ENCODE results near the gene ZSWIM4. TPM values are rescaled to one million over a fixed set of nuclear protein-coding genes. Genes with fewer than 3 reads are reported as not detected.
"Not testable (repeated sequence)": the region's sequence is repeated elsewhere in the genome, so short reads cannot be mapped to it uniquely, and the experiment has no call there.

ZSWIM4 gene
- polyA plus RNA-seq, 3 donors = 6.6 to 11.1 (median 9.8) TPM

DNA sequence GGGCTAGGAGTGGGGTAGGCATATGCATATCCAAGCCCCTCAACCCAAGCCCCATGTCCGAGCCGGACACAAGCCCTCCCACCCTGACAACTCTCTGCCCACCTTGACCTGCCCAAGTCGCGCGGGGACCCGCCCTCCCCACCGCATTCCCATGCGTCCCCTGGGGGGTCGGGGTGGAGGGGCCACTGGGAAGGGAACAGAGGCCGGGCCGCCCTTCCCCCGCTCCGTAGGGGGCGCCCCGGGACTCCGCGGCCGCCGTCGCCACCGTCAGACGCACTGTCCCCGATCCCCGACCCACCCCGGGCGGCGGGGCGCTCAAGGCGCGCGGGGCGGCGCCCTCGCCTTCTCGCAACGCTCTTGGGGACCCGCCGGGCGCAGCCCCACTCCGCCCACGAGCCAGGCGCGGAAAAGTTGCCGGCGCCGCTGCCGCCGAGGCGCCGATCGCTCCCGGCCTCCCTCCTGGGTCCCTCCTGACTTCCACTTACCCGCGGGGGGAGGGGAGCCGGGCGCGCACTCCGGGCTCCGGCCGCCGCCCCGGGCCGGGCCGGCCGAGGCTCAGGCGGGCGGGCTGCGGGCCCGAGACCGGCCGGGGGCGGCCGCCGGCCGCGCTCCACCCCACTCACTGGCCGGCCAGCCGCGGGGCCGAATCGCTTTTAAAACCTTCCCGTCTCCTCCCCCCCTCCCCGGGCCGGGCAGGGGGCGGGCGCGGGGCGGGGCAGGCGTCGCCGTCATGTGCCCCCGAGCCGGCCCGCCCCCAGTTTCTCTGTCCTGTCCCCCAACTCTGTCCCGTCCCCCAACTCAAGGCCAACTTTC is 47.3 kb downstream of the ZSWIM4 start:
- peak in 4 of 11 donors; percentile 58 to 77 (median 69) for DNase-seq (ENCODE audit: extremely low read depth in 1 of 11, low read depth in 9 of 11, low spot score in 4 of 11)

DNA sequence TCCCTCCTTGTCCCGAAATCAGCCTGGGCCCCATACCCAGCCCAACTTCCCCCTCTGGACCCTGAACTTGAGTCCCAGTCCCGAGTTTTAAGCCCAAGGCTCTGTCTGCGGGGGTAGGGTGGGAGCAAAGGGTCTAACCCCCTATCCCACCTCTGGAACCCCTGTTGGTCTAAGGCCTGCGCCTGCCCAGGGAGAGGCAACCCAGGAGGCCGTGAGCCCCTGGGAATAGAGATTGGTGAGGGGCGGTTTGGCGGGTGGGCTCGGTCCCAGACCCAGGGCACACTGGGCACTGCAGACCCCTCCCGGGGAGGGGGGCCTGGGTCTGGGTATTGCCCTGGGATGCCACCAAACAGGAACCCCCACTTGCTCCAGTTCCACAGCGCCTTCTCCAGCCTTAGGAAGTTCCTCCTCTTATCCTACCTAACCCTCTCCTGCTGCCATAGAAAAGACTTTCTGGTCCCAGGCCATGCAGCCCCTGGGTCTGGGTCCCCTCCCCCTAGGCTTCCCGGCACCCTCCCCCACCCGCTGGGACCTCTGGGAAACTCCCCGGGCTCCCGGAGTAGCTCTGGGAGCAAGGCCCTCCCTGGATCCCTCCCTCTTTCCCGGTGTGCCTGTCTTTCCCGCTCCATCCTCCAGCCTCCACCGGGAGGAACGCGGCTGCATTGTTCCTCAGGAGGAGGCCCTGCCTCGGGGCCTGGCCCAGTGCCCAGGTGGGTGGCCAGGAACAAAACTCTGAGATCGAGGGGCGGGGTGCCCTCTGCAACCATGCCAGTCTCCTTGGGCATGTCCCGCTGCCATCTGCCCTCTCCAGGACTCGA is 48.1 kb downstream of the ZSWIM4 start:
- no peak for DNase-seq (ENCODE audit: extremely low read depth in 1 of 11, low read depth in 9 of 11, low spot score in 4 of 11)

DNA sequence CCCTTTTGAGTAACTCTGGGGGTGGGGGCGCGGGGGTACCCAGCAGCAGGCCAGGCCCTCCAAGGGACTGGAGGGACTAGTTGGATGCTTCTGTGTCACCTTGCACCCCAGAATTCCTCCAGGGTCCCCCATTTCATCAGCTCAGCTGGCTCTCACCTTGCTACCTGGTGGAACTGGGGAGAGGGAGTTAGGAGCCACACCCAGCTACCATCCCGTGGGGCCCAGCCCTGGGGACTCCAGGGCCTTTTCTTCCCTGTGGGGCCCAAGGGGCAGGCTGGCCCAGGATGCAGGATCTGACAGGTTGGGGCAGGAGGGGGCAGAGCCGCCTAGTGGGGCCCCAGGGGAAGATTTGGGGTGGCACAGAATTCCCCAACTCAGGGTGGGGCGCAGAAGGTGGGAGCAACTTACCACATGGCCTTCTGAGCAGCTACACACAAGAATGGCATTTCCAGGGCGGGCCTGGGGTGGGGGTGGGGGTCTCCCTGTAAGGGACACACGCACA is 48.9 kb downstream of the ZSWIM4 start:
- DNase-seq (ENCODE audit: extremely low read depth in 1 of 11, low read depth in 9 of 11, low spot score in 4 of 11) = no peak

DNA sequence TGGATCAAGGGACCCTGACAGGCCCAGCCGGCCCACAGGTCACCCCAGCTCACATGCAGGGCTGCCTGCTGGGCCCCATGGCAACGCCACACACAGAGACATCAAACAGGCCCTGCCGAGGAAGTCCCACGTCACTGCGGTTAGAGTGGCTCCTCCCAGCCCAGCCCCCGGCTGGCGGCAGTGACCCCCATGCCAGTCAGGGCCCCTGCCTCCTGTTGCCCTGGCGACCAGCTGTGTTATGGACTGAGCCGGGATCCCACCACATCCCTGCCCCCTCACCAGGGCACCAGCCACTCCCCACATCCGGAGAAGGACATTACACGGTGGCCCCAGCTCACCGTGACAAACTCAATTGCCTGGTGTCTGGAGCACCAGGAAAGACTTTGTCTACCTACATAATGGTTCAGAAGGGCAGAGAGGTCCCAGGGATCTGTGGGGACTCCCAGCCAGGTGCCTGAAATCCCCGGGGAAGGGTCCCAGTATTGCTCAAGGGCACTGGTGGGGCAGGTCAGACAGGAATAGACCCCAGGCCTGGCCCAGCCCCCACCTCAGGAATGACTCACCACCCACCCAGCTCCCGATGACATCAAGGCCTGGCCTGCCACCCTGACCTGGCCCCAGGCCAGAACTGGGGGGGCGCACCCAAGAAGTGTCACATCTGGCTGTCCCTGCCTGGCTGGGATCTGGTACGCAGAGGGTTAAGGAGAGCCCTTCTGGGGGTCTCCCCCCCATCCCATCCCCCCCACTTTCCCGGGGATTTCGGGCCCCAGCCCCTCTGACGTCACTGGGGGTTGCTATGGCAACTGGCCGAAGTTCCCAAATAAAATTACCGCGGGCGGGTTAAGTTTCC is 51.5 kb downstream of the ZSWIM4 start:
- DNase-seq (ENCODE audit: extremely low read depth in 1 of 11, low read depth in 9 of 11, low spot score in 4 of 11) = peak; percentile 80 to 93 (median 90)

DNA sequence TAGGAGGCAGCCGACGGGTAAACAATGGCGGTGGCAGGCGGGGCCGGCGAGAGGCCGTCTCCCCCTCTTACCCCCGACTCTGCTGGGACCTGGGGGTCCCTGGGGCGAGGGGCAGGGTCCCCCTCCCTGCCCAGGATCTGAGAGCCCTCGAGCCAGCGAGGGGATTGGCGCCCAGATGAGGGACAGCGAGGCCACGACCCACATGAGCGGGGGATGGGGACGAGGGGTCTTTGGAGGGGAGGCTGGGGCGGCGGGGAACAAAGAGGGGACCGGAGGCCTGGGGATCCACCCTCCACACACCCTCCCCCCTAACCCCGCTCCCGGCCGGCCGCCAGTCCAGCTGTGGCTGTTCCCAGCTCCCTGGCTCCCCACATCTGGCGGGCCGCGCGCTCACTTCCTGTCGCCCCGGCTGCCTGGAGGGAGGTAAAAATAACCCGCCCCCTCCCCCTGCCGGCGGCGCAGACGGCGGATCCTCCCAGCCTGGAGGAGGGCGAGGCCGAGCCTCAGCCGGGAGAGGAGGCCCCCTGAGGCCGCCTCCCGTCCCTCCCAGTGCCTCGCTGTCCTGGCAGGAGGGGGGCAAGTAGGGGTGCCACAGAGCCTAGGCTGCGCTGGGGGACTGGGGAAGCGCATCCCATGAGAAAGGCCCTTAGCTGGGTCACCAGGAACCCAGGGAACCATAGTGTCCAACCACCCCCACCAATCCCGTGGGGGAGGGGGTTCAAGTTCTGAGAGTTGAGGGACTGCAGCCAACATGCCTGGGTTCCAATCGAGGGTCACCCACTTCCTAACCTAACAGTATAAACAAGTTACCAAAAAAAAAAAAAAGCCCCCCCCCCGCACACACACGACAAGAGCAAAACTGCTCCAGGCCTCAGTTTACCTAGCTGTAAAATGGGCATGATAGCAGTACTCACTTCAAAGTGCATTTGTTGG is 52.4 kb downstream of the ZSWIM4 start:
- DNase-seq (ENCODE audit: extremely low read depth in 1 of 11, low read depth in 9 of 11, low spot score in 4 of 11) = peak in 9 of 11 donors; percentile 80 to 92 (median 89)

DNA sequence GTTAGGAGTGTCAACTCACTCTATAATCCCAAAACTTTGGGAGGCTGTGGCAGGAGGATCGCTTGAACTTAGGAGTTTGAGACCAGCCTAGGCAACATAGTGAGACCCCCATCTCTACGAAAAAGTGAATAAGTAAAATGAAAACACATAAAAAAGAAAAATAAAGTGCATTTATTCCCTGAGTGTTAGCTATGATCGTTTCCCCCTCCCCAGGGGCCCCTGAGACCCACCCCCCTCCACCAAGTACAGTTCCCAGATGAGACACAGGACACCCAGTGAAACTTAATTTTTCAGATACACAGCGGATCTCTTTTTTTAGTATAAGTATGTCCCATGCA is 53.1 kb downstream of the ZSWIM4 start:
- no peak for DNase-seq (ENCODE audit: extremely low read depth in 1 of 11, low read depth in 9 of 11, low spot score in 4 of 11)

DNA sequence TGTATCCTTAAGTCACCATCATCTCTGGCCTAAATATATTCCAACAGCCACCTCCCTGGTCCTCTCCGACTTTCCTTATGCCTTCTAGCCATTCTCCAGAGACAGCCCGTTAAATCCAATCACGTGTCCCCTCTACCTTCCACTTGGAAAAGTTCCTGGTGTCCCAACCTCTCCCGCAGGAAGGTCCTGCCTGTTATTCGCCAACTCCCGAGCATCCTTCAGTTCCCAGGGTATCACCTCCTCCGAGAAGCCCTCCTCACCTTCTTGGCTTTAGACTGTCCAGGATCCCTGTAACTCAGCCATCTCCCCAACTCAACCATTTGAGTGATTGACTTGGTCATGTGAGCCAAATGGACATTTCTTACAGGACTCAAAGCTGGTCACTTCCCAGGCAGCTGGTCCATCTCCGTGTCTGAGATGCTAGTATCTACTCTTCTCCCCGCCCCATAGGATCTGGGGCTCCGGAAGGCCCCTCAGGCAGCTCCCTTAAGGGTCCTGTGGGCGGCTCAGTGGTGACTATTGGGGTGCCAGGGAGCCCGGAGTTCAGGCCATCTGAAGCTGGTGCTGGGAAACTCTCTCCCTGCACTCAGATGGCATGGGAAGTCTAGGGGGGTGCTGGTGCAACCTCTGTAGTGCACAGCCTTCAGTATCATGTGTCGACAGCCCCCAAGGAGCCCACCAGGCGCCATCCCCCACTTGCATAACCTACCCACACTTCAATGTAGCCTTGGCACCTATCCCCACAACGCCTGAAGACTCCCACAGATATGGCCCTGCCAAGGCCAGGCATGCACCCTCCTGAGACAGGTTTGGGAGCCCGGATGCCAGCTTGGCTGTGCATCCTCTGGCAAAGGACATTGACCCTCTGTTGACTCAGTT is 53.8 kb downstream of the ZSWIM4 start:
- no peak for DNase-seq (ENCODE audit: extremely low read depth in 1 of 11, low read depth in 9 of 11, low spot score in 4 of 11)

DNA sequence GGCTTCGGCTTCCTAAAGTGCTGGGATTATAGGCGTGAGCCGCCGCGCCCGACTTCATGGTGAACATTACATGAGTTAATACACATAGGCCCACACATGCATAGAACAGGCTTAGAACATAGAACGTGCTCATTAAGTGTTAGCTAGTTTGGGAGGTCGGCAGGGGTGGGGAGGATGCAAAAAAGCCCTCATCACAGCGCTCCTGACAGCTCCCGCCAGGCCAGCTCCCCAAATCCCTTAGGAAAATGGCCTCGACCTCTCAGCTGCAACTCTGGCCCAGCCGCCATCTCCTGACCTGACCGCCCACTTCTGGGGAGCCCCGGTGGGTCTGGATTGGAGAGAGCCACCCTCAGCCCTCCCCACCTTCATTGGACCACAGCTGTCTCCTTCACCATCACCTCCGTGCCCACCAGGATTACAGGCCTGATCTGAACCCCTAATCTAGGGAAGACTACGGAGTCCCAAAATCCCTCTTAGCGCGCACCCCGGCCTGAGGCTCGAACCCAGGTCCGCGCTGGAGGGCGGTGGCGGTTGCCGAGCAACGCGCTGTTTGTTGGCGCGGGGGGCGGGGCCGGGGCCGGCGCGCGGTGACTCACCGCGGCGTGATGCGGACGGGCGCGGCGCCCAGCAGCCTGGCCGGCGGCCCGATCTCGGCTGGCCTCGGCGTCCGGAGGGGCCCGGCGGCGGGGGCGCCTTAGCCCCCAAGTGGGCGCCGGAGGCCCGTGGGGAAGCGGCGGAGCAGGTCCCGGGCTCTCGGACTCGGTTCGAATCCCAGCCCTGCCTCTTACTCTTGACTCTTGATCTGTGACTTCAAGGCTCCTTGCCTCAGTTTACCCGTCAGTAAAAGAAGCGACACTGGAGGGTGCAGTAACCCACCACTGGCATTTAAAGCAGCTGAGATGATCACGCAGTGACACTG is 55.0 kb downstream of the ZSWIM4 start:
- DNase-seq (ENCODE audit: extremely low read depth in 1 of 11, low read depth in 9 of 11, low spot score in 4 of 11) = peak in 5 of 11 donors; percentile 74 to 79 (median 76)

DNA sequence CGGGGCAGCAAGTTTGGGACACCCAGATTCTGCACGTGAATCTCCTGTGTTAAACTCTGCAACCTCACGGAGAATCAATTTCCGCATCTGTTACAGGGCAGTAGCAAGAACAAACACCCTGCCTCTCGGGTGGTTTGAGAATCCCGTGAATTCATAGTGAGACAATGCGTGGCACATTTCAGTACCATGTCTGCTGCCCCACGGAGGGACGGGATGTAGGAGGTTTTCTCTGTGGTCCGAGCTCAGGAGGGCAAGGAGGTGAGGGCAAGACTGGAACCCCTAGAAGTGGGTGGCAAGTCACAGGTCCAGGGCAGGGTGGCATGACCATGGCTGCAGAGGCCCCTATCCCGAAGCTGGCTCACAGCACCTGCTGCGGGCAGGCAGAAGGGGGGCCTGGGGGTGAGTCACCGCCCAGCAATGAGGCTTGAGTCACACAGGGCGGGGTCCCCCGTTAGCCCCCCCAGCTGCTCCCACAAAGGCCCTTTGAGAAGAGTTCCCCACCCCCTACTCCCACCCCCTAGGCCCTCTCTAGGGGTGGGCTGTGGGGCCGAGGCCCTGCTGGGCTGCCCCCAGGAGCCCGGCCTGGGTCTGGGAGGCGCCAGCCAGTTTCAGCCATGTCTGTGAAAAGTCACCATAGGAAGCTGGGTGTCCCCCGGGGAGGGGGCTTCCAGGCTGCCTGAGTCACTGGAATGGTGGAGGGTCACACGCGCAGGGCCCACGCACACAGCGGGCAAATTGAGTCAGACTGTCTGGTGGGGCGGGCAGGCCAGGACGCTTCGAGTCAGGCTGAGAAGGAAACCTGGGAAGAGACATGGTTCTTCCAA is 55.9 kb downstream of the ZSWIM4 start:
- DNase-seq (ENCODE audit: extremely low read depth in 1 of 11, low read depth in 9 of 11, low spot score in 4 of 11) = no peak

DNA sequence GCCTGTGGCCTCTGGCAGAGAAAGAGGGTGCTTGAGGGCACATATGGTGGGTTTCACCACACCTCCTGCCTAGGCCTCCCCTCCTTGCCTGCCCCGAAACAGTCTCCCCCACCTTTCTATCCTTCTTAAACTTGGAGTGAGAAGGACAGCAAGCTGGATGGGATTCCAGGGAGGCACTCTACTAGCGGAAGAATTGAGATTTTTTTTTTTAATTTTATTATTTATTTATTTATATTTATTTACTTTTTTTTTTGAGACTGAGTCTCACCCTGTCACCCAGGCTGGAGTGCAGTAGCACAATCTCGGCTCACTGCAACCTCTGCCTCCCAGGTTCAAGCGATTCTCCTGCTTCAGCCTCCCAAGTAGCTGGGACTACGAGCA is 56.5 kb downstream of the ZSWIM4 start:
- DNase-seq (ENCODE audit: extremely low read depth in 1 of 11, low read depth in 9 of 11, low spot score in 4 of 11) = not testable (repeated sequence)

DNA sequence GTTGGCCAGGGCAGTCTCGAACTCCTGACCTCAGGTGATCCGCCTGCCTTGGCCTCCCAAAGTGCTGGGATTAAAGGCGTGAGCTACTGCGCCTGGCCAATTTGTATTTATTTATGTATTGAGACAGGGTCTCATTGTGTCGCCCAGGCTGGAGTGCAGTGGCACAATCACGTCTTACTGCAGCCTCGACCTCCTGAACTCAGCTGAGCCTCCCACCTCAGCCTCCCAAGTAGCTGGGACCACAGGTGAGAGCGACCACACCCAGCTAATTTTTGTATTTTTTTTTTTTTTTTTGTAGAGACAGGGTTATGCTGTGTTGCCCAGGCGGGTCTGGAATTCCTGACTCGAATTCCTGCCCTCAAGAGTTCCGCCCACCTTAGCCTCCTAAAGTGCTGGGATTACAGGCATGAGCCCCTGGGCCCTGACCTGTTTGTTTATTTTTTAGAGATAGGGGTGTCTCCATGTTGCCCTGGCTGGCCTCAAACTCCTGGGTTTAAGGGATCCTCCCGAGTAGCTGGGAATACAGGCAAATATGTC is 57.0 kb downstream of the ZSWIM4 start:
- DNase-seq (ENCODE audit: extremely low read depth in 1 of 11, low read depth in 9 of 11, low spot score in 4 of 11) = not testable (repeated sequence)

DNA sequence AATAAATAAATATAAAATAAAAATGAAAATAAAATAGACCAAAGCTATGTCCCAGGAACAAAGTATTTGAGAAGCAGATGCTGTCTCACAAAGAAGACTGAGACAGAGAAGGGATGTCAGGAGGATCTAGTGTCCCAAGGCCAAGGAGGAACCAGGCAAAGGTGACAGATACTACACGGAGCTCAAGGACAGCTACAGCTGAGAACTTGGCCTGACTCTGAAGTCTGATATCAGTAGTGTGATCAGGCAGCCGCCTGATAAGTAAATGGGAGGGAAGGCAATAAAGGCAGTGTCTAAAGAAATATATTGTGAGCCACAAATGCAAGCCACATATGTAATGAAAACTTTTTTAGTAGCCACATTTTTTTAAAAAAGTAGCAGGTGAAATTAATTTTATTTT is 61.3 kb downstream of the ZSWIM4 start:
- DNase-seq (ENCODE audit: extremely low read depth in 1 of 11, low read depth in 9 of 11, low spot score in 4 of 11) = no peak

DNA sequence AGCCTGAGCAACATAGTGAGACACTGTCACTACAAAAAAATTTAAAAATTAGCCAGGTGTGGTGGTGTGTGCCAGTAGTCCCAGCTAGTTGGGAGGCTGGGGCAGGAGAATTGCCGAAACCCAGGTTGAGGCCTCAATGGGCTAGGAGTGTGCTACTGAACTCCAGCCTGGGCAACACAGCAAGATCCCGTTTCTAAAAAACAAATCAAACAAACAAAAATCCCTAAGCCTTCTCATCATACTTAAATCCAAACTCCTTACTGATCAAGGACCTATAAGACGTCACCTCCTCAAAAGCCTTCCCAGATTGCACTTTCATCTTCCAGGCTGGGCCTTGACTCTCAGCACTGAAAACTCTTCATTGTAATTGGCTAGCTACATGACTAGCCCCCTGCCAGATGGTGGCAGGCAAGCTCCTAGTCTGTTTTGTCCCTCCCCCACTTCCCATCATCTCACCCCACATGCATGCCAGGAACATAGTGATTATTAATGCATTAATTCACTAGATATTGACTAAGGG is 64.2 kb downstream of the ZSWIM4 start:
- DNase-seq (ENCODE audit: extremely low read depth in 1 of 11, low read depth in 9 of 11, low spot score in 4 of 11) = no peak

DNA sequence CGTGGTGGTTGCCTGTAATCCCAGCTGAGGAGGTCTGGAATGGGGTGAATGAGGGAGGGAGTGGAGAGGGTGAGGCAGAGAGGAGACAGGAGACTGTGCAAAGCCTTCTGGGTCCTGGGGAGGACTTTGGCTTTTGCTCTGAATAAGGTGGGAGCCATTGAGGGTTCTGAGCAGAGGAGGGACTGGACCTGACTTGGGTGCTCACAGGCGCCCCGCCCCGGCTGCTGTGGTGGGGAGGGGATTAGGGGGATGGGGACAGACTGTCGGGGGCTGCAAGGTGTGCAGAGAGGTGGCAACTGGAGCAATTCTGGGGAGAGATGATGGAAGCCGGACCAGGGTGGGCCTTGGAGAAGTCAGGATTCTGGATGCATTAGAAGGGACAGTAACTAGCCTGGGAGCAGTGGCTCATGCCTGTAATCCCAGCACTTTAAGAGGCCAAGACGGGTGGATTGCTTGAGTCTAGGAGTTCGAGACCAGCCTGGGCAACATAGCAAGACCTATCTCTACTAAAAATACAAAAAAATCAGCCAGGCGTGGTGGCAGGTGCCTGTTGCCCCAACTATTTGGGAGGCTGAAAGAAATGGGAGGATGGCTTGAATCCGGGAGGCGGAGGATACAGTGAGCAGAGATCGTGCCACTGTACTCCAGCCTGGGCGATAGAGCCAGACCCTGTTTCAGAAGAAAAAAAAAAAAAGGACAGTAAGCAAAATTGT is 65.6 kb downstream of the ZSWIM4 start:
- DNase-seq (ENCODE audit: extremely low read depth in 1 of 11, low read depth in 9 of 11, low spot score in 4 of 11) = no peak

DNA sequence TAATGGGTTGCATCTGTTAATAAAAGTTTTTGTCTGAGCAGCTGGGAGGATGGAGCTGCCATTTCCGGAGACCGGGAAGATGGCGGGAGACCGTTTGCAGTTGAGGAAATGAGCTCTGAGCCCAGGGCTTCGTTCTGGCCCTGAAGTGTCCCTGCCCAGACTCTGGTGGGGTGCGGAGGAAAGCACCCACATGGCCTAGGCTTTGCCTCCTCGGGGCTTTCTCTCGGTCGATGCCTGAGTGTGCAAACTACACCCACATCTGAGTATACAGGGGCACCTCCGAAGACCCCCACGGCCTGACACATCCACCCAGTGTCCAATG is 66.1 kb downstream of the ZSWIM4 start:
- DNase-seq (ENCODE audit: extremely low read depth in 1 of 11, low read depth in 9 of 11, low spot score in 4 of 11) = no peak

All from renal cortex interstitium (tissue), 11 donors.